ENCODE measurements around the gene NFAT5.
"Not testable (repeated sequence)": the region's sequence is repeated elsewhere in the genome, so short reads cannot be mapped to it uniquely, and the experiment has no call there.

NFAT5 gene

DNA sequence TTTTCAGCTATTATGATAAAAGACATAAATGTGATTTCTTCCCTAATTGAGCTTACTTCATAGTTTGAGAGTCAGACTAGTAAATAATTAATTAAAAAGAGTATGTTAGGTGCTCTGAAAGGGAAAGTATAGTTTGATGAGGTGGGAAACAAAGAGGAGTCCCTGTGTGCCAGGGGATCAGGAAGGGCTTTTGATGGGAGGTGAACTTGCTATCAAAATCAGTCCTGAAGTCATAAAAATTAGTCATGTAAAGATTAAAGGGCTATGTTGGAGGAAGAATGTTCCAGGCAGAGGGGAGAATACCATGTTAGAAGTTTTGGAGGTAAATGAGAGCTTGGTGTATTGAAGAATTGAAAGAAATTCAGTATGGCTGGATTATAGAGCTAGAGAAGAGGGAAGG lies 31.0 kb downstream of the NFAT5 start:
- DNase-seq (ENCODE audit: low read depth) = no peak

DNA sequence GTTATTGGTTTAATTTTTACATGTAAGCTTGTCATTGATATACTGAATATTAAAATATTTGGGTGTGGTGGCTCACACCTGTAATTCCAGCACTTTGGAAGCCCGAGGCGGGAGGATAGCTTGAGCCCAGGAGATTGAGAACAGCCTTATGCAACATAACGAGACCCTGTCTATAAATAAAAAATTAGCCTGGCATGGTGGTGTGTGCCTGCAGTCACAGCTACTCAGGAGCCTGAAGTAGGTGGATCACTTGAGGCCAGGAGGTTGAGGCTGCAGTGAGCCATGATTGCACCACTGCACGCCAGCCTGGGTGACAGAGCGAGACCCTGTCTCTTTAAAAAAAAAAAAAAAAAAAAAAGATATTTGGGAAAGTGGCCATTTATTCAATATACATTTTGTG lies 32.3 kb downstream of the NFAT5 start:
- DNase-seq (ENCODE audit: low read depth) = no peak

- no peak for DNase-seq (ENCODE audit: low read depth)
Observed at GRCh38 chr16:69599731-69600130, 34.0 kb downstream of the NFAT5 start.

DNA sequence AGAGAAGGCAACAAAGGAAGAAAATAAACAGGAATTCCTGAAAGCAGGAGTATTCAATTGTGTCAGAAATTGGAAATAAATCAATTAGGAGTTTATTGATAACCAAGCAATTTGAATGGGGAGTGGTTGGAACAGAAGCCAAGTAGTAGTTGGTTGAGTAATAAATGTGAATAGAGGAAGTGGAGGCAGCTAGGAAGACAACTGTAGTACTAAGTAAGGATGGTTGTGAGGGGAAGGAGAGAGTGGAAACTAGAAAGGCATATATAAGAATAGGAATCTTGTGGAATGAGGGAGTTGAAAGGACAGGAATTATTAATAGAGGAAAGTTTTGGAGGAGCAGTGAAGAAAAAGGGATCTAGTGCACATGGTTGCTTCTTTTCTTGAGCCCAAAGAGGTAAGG lies 34.4 kb downstream of the NFAT5 start:
- DNase-seq (ENCODE audit: low read depth) = no peak

DNA sequence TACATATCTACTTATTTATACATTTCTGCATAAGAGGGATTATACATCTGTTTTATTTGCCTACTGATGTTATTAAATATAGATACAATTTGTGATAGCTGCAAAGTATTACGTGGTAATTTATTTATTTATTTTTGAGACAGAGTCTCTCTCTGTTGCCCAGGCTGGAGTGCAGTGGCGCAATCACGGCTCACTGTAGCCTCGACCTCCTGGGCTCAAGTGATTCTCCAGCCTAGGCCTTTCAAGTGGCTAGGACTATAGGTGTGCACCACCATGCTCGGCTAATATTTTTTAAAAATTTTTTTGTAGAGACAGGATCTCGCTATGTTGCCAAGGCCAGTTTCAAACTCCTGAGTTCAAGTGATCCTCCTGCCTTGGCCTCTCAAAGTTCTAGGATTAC lies 35.5 kb downstream of the NFAT5 start:
- DNase-seq (ENCODE audit: low read depth) = no peak

DNA sequence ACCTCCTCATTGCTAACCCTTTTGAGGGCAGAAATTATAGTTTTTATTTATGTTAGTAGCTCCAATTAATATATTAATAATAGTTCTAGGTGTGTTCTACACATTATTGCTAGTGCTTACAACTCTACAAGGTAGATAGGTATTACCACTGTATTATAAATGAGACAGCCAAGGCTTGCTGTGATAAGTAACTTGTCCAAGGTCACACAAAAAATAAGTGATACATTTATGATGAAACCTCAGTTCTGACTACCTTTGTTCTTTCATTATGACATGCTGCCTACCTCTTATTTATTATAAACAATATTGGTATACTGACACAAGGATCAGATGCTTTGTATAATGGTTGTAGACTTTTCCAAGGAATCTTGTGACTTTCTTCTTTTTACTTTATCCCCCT lies 41.2 kb downstream of the NFAT5 start:
- no peak for DNase-seq (ENCODE audit: low read depth)

GRCh38 chr16:69607674-69608073 lies 41.9 kb downstream of the NFAT5 start:
- no peak for DNase-seq (ENCODE audit: low read depth)

DNA sequence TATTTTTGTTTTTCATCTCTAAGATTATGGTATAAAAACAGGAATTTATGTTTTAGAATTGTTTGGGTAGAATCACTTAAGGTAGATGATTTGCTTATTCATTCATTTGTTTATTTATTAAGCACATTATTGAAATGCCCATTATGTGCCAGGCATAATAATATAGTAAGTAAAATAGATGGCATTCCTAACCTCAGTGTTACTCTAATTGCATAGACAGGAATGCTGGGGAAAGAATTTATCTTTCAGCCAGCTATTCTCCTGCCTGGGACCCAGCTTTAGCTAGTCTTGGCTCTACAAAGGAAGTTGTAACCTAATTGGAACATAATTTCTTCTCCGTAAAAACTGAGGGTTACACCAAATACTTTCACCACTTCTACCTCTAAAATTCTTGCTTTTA lies 44.6 kb downstream of the NFAT5 start:
- no peak for DNase-seq (ENCODE audit: low read depth)

- DNase-seq (ENCODE audit: low read depth) = no peak
Observed at GRCh38 chr16:69611103-69611640, 45.4 kb downstream of the NFAT5 start.

DNA sequence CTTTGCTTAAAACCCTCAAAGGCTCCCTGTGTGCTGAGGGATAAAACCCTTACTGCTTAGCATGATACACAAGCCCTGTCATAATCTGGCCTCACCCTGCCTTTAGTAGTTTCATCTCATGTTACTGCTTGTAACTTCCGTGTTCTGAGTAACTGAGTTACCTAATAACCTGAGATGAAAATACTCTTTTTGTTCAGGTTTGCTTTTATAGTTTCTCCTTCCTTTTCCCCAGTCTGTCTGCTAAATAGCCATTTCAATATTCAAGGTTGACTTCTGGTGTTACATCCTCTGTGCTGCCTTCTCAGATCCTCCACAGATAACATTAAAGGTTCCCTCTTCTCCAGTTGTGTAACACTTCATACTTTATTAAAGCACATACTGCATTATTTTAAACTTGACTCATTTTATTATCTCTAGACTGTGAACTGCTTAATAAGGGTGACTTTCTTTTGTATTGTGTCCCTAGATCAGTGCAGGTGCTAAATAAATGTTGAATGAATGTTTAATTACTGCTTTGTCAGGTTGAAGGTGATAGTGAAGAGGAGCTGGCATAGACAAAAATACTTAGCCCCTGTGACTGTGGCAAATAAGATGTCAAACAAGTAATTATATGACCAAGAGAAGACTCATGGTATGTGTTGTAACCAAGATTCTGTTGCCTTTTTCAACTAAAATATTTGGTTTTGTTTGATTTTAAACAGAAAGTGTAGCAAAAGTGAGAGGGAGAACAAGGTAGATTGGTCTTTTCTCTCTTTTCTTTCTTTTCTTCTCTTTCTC lies 47.8 kb downstream of the NFAT5 start:
- no peak for DNase-seq (ENCODE audit: low read depth)

DNA sequence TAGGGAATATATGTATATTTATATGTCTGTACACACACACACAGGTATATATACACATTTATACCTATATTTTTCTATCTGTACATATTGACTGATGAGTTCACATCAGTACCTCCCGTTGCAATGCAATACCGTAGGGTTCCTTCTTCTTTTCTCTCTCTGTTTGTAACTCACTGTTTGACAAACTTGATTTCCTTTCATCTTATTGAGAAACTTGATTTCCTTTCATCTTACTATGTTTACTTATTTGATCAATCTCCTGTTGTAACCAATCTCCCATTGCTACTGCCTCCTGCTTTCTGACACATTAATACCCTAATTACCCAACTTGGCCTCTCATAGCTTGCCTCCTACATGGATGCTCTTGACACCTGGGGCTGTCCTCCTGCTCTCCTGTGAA lies 49.8 kb downstream of the NFAT5 start:
- DNase-seq (ENCODE audit: low read depth) = no peak

DNA sequence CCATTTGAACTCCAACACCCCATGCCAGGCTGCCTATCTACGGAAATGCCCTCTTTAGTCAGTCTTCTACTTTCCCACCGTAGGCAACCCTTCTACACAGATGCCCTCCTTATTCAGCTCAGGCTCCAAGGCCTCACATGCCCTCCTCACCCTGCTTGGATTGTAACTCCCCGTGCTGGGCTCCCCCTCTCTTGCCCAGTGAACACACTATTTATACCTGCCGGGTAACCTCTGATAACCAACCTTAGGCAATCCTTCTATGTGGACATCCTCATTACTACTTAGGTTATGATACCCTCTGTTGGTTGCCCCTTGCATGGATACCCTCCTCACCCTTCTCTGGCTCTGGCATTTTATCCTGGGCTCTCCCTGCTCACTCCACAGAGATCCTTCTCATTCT lies 50.3 kb downstream of the NFAT5 start:
- DNase-seq (ENCODE audit: low read depth) = no peak

GRCh38 chr16:69618307-69618706 lies 52.5 kb downstream of the NFAT5 start:
- DNase-seq (ENCODE audit: low read depth) = no peak

DNA sequence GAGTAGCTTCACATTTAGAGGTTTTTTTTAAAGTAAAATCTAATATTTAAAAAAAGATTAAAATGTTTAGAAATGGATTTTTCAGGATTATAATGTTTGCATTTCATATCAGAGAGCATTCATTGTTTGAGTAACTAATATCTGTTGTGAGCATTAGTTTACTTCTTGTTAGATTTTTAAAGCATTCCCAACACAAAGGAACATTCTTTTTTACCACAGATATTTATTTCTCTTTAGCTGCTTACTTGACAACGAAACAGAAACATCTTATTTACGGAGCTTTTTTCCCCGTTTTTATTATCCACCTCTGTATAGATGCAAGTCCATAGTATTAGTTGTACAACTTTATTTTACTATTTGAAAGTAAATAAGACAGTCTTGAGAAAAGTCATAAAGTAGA lies 53.0 kb downstream of the NFAT5 start:
- no peak for DNase-seq (ENCODE audit: low read depth)

DNA sequence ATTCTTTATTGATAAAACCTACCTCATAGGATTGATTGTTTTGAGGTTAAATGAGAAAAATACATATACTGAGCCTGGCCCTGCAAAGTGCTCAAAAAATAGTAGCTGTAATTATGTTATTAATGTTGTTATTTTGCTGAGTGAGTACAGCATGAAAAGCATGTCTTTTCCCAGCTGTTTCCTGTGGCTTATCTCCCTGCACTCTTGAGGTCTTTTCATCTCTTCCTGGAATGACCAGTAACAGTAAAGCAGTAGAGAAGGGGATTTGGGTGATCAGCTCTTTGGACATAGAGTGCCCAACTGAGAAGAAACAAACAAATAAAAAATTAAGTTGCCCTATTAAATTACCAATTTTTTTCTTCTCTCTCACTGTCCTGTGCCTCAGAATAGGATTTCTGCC lies 53.7 kb downstream of the NFAT5 start:
- DNase-seq (ENCODE audit: low read depth) = no peak

- no peak for DNase-seq (ENCODE audit: low read depth)
Observed at GRCh38 chr16:69620573-69620972, 54.8 kb downstream of the NFAT5 start.

- DNase-seq (ENCODE audit: low read depth) = no peak
Observed at GRCh38 chr16:69621225-69621624, 55.5 kb downstream of the NFAT5 start.

- no peak for DNase-seq (ENCODE audit: low read depth)
Observed at GRCh38 chr16:69626256-69626655, 60.5 kb downstream of the NFAT5 start.

DNA sequence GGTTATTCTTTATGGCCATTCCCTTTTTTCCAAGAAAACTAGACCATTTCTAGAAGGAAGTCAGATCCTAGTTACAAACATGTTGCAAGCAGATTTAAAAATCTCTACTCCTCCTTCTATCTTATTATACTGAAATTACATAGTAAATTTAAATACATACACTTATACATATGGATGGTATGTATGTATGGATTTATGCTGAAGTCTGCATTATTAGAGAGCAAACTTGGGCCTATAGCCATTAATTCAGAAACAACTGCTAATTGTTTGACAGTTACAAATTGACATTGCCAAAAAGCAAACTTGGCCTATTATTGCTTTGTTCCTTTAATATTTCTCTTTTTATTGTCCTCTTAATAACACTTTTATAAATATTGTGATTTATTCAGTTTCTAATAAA lies 67.1 kb downstream of the NFAT5 start:
- DNase-seq (ENCODE audit: low read depth) = no peak

DNA sequence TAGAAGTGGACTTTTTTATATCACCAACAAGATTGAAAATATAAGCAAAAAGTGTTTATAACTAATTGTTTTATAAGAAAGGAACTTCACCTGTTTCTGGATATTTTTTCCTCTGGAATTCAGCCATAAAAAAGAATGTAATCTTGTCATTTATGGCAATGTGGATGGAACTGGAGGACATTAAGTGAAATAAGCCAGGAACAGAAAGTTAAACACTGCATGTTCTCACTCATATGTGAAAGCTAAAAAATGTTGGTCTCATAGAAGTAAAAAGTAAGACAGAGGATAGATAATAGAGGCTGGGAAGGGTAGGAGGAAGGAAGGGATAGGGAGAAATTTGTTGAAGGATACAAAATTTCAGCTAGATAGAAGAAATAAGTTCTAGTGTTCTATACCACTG lies 67.6 kb downstream of the NFAT5 start:
- no peak for DNase-seq (ENCODE audit: low read depth)

DNA sequence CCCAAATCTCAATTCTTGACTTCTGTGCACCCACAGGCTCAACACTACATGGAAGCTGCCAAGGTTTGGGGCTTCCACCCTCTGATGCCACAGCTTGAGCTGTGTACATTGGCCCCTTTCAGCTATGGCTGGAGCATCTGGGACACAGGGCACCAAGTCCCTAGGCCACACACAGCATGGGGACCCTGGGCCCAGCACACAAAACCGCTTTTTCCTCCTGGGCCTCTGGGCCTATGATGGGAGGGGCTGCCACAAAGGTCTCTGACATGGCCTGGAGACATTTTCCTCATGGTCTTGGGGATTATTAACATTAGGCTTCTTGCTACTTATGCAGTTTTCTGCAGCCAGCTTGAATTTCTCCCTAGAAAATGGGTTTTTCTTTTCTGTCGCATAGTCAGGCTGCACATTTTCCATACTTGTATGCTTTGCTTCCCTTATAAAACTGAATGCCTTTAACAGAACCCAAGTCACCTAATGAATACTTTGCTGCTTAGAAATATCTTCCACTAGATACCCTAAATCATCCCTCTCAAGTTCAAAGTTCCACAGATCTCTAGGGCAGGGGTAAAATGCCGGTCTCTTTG lies 70.9 kb downstream of the NFAT5 start:
- not testable (repeated sequence) for DNase-seq (ENCODE audit: low read depth)

- not testable (repeated sequence) for DNase-seq (ENCODE audit: low read depth)
Observed at GRCh38 chr16:69637206-69637865, 71.6 kb downstream of the NFAT5 start.

- not testable (repeated sequence) for DNase-seq (ENCODE audit: low read depth)
Observed at GRCh38 chr16:69643997-69644396, 78.2 kb downstream of the NFAT5 start.
